ENCODE data around the gene OR7C2. TPM values are rescaled to one million over a fixed set of nuclear protein-coding genes. Genes with fewer than 3 reads are reported as not detected.

Gene OR7C2
- total RNA-seq, 1 experiment from 2014 or later: not detected

DNA sequence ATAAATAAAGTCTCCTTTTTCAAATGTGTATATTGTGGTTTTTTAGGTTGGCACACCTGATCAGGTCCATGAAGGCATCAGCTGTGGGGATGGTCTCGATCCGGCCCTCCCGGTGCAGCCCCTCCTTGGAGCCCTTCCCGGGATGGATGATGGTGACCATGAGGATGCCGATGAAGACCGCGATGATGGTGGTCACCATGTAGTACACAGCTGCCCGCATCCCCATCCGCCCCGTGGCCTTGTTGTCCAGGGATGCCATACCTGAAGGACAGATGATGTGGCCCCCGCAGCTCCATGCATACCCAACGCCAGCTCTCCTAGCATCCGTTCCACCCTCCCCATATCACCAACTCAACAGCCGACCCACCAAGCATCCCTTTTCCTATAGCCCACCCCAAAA lies 27.0 kb downstream of the OR7C2 start:
- ATAC-seq: no peak
- Mint-ChIP-seq H3K27me3 (ENCODE audit: low read depth) (no peaks in the 10 kb centered on the region), H3K36me3 (peaks cover 11% of the 10 kb centered on the region), H3K9me3 (peaks cover under 1% of the 10 kb centered on the region; the same call in 1 of the 2 replicates), H3K4me1 (no peaks in the 10 kb centered on the region), H3K4me3 (no peak overlapping the region), H3K27ac (no peak overlapping the region)
- TF ChIP-seq MXD4 (CRISPR knock-in tag; IDR thresholded peaks at IDR 0.05; ENCODE audit: borderline replicate concordance) (no peak), HMGA2 (CRISPR knock-in tag; IDR thresholded peaks at IDR 0.05) (no peak), ELF4 (CRISPR knock-in tag; IDR thresholded peaks at IDR 0.05; ENCODE audit: low read depth) (no peak), JAZF1 (CRISPR knock-in tag; IDR thresholded peaks at IDR 0.05) (no peak), ETV6 (CRISPR knock-in tag; IDR thresholded peaks at IDR 0.05) (no peak), ZNF121 (CRISPR knock-in tag; IDR thresholded peaks at IDR 0.05) (no peak), FOXJ3 (CRISPR knock-in tag; IDR thresholded peaks at IDR 0.05; ENCODE audit: borderline replicate concordance) (no peak), ZNF671 (CRISPR knock-in tag; IDR thresholded peaks at IDR 0.05) (no peak), NR3C1 (CRISPR knock-in tag; conservative IDR thresholded peaks at IDR 0.05; ENCODE audit: low read depth) (no peak), NFE2L1 (CRISPR knock-in tag; IDR thresholded peaks at IDR 0.05) (no peak)
- TF ChIP-seq, protein P1, sequence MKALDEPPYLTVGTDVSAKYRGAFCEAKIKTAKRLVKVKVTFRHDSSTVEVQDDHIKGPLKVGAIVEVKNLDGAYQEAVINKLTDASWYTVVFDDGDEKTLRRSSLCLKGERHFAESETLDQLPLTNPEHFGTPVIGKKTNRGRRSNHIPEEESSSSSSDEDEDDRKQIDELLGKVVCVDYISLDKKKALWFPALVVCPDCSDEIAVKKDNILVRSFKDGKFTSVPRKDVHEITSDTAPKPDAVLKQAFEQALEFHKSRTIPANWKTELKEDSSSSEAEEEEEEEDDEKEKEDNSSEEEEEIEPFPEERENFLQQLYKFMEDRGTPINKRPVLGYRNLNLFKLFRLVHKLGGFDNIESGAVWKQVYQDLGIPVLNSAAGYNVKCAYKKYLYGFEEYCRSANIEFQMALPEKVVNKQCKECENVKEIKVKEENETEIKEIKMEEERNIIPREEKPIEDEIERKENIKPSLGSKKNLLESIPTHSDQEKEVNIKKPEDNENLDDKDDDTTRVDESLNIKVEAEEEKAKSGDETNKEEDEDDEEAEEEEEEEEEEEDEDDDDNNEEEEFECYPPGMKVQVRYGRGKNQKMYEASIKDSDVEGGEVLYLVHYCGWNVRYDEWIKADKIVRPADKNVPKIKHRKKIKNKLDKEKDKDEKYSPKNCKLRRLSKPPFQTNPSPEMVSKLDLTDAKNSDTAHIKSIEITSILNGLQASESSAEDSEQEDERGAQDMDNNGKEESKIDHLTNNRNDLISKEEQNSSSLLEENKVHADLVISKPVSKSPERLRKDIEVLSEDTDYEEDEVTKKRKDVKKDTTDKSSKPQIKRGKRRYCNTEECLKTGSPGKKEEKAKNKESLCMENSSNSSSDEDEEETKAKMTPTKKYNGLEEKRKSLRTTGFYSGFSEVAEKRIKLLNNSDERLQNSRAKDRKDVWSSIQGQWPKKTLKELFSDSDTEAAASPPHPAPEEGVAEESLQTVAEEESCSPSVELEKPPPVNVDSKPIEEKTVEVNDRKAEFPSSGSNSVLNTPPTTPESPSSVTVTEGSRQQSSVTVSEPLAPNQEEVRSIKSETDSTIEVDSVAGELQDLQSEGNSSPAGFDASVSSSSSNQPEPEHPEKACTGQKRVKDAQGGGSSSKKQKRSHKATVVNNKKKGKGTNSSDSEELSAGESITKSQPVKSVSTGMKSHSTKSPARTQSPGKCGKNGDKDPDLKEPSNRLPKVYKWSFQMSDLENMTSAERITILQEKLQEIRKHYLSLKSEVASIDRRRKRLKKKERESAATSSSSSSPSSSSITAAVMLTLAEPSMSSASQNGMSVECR (CRISPR knock-in tag; IDR thresholded peaks at IDR 0.05; ENCODE audit: borderline replicate concordance): no peak
- TF ChIP-seq, protein P2, sequence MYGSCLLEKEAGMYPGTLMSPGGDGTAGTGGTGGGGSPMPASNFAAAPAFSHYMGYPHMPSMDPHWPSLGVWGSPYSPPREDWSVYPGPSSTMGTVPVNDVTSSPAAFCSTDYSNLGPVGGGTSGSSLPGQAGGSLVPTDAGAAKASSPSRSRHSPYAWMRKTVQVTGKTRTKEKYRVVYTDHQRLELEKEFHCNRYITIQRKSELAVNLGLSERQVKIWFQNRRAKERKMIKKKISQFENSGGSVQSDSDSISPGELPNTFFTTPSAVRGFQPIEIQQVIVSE (CRISPR knock-in tag; IDR thresholded peaks at IDR 0.05; ENCODE audit: borderline replicate concordance): no peak
- TF ChIP-seq, protein P3, sequence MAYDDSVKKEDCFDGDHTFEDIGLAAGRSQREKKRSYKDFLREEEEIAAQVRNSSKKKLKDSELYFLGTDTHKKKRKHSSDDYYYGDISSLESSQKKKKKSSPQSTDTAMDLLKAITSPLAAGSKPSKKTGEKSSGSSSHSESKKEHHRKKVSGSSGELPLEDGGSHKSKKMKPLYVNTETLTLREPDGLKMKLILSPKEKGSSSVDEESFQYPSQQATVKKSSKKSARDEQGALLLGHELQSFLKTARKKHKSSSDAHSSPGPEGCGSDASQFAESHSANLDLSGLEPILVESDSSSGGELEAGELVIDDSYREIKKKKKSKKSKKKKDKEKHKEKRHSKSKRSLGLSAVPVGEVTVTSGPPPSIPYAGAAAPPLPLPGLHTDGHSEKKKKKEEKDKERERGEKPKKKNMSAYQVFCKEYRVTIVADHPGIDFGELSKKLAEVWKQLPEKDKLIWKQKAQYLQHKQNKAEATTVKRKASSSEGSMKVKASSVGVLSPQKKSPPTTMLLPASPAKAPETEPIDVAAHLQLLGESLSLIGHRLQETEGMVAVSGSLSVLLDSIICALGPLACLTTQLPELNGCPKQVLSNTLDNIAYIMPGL (CRISPR knock-in tag; IDR thresholded peaks at IDR 0.05): no peak
- TF ChIP-seq, protein P4, sequence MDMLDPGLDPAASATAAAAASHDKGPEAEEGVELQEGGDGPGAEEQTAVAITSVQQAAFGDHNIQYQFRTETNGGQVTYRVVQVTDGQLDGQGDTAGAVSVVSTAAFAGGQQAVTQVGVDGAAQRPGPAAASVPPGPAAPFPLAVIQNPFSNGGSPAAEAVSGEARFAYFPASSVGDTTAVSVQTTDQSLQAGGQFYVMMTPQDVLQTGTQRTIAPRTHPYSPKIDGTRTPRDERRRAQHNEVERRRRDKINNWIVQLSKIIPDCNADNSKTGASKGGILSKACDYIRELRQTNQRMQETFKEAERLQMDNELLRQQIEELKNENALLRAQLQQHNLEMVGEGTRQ (CRISPR knock-in tag; IDR thresholded peaks at IDR 0.05): no peak
- TF ChIP-seq, protein P5, sequence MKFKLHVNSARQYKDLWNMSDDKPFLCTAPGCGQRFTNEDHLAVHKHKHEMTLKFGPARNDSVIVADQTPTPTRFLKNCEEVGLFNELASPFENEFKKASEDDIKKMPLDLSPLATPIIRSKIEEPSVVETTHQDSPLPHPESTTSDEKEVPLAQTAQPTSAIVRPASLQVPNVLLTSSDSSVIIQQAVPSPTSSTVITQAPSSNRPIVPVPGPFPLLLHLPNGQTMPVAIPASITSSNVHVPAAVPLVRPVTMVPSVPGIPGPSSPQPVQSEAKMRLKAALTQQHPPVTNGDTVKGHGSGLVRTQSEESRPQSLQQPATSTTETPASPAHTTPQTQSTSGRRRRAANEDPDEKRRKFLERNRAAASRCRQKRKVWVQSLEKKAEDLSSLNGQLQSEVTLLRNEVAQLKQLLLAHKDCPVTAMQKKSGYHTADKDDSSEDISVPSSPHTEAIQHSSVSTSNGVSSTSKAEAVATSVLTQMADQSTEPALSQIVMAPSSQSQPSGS (CRISPR knock-in tag; IDR thresholded peaks at IDR 0.05; ENCODE audit: borderline replicate concordance, low read depth): no peak
- TF ChIP-seq, protein P6, sequence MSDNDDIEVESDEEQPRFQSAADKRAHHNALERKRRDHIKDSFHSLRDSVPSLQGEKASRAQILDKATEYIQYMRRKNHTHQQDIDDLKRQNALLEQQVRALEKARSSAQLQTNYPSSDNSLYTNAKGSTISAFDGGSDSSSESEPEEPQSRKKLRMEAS (CRISPR knock-in tag; IDR thresholded peaks at IDR 0.05): no peak
- ChIA-PET CTCF (interaction anchor here (1.1 kb wide), 1 partner anchor 123 kb away, joined by 3 read pairs; no protein-coding TSS in a partner anchor), POLR2A (interaction anchor here (1.0 kb wide), 1 partner anchor 9 kb away, joined by 4 read pairs; no protein-coding TSS in a partner anchor)
- no peak for DNase-seq (ENCODE audit: low spot score)

DNA sequence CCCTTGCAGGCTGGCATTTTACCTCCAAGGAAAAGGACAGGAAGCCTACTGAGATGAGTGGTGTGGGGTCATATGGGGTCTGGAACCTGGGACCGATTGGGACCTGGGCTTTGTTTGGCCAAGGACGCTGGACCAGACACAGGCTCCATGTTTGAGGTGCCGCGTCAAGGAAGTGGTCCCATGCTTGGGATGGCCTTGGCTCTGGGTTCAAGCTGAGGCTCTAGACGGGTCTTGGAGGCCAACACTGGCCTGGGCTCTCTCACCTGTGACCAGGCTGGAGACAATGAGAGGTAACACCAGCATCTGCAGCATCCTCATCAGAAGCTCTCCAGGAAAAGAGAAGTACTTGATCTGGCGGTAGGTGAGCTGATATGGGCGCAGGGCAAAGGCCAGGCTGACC lies 30.2 kb downstream of the OR7C2 start:
- no peak overlapping the region for H3K27ac Mint-ChIP-seq
- POLR2A ChIA-PET: no interaction called here
- no peaks in the 10 kb centered on the region for H3K27me3 Mint-ChIP-seq (ENCODE audit: low read depth)
- peaks cover 7% of the 10 kb centered on the region for H3K36me3 Mint-ChIP-seq
- H3K9me3 Mint-ChIP-seq: no peaks in the 10 kb centered on the region
- H3K4me3 Mint-ChIP-seq: no peak overlapping the region
- H3K4me1 Mint-ChIP-seq: peaks cover 4% of the 10 kb centered on the region
- DNase-seq (ENCODE audit: low spot score): no peak
- no peak for ATAC-seq
- CTCF ChIA-PET: no interaction called here
- TF ChIP-seq, protein P3 (CRISPR knock-in tag; IDR thresholded peaks at IDR 0.05): no peak
- TF ChIP-seq TCF7 (CRISPR knock-in tag; IDR thresholded peaks at IDR 0.05; ENCODE audit: low read depth) (no peak), GRHL2 (CRISPR knock-in tag; IDR thresholded peaks at IDR 0.05; ENCODE audit: insufficient replicate concordance, severe bottlenecking) (no peak), OVOL2 (CRISPR knock-in tag; IDR thresholded peaks at IDR 0.05; ENCODE audit: borderline replicate concordance) (no peak)
- TF ChIP-seq, protein P7, sequence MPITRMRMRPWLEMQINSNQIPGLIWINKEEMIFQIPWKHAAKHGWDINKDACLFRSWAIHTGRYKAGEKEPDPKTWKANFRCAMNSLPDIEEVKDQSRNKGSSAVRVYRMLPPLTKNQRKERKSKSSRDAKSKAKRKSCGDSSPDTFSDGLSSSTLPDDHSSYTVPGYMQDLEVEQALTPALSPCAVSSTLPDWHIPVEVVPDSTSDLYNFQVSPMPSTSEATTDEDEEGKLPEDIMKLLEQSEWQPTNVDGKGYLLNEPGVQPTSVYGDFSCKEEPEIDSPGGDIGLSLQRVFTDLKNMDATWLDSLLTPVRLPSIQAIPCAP (CRISPR knock-in tag; IDR thresholded peaks at IDR 0.05): no peak
- TF ChIP-seq, protein P8, sequence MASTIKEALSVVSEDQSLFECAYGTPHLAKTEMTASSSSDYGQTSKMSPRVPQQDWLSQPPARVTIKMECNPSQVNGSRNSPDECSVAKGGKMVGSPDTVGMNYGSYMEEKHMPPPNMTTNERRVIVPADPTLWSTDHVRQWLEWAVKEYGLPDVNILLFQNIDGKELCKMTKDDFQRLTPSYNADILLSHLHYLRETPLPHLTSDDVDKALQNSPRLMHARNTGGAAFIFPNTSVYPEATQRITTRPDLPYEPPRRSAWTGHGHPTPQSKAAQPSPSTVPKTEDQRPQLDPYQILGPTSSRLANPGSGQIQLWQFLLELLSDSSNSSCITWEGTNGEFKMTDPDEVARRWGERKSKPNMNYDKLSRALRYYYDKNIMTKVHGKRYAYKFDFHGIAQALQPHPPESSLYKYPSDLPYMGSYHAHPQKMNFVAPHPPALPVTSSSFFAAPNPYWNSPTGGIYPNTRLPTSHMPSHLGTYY (CRISPR knock-in tag; IDR thresholded peaks at IDR 0.05): no peak
